HG03066 (cell line): ENCODE measurements around the gene CTSH.
"Not testable (repeated sequence)": the region's sequence is repeated elsewhere in the genome, so short reads cannot be mapped to it uniquely, and the experiment has no call there.

Source experiments
- ATAC-seq: cut with Tn5 transposase; IDR thresholded peaks from one replicate; pipeline ENCODE4 v1.9.1; 2021; ENCODE audit warnings: low read depth; ENCODE audit not compliant: unreplicated experiment

Gene CTSH

DNA sequence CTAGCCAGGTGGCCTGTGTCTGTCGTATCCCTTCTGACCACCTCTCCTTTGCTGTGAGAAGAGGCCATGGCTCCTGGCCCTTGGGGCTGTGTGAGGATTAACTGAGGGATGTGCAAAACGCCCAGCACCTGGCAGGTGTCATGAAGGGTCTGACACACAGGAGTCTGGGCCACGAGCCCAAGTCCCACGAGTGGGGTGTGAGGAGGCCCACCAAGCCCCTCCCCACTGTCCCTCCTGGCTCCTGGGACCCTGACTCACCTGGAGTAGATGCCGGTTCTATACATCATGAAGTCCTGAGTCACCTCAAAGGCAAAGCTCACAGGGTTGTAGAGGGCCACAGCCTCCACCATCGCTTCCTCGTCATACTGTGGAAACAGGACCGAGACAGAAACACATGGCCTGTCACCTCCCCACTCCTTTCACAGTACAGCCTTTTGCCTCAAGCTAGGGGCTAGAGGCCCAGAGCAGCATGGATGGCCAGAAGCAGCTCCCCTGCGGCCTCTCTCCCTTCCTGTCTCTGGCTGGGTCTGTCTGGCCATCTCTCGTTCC, 19.7 kb downstream of the CTSH start:
- ATAC-seq: no peak

DNA sequence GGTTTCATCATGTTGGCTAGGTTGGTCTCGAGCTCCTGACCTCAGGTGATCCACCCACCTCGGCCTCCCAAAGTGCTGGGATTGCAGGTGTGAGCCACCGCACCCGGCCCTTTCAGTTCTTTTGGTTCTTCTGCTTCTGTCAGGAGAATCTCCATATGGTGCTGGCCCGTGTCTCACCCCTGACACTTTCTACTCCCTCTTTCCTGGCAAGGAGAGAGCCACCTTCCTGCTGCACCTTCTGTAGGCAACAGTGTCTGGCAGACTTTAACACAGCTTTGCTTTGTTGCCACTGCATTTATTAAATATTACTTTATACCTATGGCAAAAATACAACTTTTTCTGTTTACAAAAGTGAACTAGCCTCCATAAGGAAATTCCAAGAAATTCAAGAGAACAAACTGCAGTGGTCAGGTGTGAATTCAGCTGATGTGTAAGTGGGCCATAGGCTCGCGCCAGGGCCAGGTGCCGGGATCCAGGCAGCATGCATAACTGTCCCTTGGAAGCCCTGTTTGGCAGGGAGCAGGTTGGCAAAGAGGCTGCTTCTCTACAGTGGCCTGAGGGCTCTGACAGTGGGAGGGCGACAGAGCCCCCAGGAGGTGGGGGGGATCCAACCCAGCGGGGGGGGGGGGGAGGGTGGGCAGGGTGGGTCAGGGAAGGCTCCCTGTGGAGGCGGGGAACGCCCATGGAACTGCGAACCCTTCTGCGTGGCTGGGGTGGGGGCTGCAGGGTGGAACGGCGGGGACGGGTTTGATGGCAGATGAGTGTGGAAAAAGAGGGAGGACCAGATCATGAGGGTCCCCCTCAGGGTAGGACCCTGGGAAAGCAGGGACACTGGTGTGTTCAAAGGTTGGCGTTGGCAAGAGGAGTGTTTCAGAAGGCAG, 21.1 kb downstream of the CTSH start:
- ATAC-seq: no peak

DNA sequence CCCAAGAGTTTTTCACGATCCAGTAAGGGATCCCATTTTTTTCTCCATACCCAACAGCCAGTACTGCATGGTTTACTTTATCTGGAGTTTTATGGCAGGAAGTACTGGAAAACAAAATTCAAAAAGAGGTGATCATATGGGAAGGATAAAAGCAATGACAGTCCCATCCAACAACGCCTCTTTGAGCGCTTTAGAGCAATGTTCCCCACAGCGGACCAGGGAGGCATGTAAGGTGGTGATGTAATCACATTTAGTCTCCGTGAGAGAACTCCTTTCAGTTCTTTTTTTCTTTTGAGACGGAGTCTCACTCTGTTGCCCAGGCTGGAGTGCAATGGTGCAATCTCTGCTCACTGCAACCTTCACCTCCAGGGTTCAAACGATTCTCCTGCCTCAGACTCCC, 21.8 kb downstream of the CTSH start:
- no peak for ATAC-seq

DNA sequence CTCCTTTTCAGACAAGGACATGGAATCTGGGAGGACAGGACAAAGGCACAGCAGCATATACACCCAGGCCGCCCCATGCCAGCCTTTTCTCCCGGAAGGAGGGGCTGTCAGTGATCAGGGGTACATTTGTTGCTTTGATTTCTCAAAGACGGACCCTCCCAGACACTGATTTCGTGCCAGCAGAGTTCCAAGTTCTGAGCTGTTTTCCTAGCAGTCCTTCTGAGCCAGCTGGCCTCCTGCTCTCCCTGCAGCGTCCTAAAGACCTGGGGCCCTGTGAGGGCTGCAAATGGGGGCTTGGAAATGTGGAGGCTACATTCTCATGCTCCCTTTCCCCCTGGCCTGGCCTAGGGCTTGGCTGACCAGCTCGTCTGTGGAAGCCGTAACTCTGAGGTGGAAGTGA, 22.3 kb downstream of the CTSH start:
- ATAC-seq: no peak

DNA sequence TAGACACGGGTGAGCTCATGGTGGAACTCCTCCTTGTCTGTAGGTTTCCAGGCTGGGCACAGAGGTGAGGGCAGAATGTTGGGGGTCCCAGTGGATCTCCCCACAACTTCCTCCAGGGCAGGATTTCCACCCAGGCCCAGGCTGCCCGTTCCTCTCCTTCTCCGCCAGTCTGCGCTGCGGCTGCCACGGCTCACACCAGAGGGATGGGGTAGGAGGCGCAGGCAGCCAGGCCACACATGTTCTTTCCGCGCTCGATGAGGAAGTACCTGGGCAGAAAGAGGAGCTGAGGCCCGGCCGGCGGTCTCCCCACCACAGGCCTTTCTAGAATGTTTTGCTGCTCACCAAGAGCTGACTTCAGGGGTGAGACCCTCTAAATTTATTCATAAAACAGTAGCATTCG, 22.9 kb downstream of the CTSH start:
- ATAC-seq: no peak

DNA sequence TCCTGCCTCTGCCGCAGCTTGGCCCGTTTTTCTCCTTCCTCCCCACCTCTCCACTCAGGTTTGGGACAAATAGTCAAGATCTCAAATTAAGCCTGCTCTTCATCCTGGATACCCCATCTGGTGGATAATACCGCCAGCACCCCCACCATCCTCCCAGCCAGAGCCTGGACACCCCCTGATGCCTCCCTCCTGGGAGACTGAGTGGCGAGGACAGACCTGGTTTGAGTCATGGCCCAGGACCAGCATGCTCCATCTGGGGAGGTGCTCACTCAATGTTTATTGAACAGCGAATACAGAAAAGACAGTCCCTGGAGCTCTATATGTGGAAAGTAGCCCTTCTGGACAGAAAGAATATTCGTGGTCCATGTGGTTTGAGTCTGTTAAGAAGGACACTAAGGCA, 23.3 kb downstream of the CTSH start:
- ATAC-seq: no peak

DNA sequence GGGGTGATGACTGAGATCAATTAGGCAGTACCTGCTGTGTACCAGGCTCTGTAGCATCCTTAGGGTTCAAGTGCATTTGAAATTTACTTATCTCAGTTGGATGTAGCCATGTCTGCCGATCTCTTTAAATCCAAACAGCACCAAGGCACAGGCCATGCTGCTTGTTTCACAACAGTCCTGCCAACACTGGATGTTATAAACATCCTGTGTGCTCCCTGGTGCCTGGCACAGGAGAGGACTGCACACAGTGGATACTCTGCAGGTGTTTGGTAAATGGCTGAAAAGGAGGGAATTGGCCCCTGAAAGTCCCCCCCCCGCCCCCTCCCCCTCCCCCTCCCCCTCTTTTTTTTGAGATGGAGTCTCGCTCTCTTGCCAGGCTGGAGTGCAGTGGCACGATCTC, 27.0 kb downstream of the CTSH start:
- no peak for ATAC-seq

DNA sequence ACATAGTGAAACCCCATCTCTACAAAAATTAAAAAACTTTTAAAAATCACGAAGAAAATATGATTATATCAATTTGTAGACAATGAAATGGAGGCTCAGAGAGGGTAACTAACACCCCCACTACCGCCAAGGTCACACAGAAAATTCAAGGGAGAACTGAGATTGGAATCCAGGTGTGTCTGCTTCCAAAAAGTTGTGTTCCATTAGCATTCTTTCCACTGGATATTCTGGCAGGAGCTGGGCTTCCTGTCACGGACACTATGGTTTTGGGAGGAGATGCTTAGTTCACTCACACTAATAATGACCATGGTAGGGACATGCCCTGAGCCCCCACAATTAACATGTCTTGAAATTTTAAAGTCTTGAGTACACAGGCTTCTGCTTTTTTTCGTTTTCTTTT, 28.8 kb downstream of the CTSH start:
- ATAC-seq: no peak

DNA sequence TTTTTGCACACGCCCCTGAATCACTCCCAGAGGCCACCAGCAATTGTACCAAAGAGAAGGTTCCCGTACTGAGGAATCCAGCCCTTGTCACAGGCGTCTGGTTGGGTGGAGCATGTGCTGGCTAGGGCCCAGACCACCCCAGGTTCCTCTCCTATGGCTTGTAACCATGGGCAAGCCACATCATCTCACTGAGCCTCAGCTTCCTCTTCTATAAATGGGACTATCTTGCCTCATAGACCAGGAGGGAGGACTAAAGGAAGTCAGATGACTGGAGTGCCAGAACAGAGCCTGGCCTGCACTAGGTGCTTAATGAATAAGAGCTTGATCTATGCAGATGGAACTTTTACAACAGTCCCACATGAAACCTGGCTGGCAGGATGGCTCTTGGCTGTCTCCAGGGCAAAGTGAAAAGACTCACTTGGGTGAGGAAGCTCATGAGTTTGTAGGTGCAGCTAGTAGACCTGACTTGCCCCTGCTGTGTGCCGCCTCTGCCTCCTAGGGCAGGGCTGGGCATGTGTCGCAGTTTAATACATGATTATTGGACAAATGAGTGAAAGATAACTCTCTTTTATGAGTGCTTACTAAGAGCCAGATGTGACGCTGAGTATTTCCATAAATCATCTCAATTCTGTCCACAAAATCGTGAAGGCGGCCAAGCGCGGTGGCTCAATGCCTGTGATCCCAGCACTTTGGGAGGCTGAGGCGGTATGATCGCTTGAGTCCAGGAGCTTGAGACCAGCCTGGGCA, 29.3 kb downstream of the CTSH start:
- ATAC-seq: no peak

DNA sequence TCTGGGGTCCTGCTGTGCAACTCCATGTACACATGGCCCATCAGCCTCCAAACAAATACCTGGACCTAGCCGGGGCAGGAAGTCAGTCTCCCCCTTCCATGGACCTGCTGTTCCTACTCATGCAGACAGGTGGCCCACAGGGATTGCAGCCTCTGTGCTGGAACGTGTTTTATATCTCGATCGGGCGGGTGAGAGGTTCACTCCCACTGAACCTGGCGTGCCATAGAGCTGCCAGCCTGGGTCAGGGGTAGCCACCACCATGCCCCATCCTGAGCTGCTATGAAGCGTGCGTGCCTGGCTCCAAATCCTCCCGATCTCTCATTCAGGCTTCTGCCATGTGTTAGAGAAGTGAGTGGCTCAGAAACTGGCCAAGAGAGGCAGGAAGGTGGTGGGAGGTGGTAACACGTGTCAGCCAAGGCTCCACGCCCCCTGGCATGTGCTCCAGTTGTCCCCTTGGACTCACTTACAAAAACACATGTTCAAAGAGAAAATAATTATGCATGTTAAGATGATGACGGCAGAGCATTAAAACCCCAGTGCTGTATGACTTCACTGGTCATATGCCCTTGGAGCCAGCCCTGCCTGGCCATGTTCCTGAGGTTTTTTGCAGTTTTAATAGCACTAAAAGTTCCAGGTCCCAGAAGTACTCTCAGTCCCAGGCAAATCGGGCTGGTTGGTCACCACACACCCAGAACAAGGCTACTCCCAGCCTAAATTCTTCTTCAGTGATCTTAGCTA, 30.6 kb downstream of the CTSH start:
- ATAC-seq: no peak

DNA sequence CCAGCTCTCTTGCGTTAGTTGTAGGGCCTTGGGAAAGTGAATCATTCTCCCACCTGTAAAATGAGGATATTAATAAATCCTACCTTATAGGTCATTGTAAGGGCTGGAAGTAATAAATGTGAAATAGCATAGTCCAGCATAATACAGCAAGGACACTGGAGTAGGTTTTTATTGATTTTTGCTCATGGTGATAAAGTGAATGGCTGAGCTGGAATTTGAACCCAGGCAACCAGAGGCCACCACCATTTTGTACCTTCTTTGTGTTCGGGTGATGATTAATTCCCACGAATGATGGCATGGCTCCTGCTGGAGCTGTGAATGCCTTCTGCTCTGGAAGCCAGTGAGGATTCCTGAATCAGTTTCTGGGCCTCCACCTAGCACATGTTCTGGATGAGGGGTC, 31.8 kb downstream of the CTSH start:
- ATAC-seq: no peak

DNA sequence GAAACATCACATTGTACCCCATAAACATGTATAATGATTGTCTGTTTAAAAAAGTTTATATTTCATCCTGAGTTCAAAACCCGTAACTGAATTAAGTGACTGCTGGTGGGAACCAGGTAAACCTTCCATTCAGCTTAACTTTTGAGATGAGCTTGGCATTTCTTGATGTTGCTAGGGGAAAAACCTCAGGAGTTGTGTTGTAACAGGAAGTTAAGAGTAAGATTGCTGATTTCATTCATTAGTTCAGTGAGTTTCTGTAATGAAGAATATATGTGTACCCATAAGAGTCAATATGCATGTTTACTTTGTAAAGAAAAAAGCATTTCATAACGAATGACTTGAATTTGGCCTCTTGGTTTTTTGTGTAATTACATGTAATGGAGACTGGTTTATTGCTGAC, 32.5 kb downstream of the CTSH start:
- no peak for ATAC-seq

DNA sequence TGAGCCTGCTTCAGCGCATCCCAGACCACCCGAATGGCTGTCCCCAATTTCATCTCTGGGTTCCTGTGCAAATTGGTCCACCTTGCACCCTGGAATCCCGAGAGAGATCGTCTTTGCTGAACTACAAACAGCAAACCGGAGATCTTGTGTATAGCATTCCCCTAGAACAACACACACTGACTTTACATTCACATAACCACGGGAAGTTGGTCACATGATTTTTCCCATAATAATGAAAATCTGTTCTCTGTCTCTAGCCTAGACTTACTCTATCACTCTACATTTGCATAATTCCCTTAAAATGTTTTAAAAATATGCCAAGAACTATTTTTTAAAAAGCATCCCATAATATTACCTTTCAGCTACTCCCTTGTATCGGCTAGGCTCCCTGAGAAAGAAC, 34.6 kb downstream of the CTSH start:
- no peak for ATAC-seq

DNA sequence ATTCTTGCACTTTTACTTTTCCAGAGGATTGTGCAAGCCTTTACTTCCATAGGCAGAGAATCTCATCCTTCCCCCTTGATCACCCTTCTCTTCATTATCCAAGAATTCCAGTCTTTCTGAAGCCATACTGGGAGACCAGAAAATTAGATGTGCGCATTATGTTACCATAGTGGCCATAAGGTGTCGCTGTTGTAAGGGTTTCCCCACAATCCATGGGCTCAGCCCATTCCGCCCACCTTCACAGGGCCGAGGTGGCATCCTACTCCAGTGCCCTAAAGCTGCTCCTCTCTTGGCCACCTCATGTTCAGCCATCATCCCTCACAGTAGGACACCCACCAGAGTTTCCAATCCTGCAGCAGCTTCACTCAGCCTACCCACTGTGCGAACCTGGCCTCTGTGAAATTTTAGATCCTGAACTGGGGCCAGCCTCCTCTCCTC, 35.0 kb downstream of the CTSH start:
- no peak for ATAC-seq

DNA sequence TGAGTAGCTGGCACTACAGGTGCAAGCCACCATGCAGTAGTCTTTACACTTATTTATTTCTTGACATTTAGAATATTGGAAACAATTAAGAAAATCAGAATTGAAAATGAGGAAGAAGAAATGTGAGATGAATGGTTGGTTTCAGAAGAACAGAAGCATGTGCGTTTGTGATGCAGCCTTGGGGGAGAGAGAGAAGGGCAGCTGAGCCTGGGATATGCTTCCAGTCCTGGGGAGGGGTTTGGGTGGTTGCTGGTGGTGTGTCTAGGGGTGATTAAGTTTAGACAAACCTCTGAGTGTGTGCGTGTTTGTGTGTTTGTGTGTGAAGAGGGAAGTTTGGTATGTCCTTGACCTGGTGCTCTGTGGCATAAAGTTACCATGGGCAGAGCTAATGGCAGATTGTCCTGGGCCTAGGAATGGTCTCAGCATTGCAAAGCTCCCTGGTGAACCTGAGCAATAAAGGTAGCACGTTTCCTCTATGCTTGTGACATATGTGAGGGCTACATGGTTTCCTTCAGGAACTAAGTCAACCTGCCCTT, 35.6 kb downstream of the CTSH start:
- no peak for ATAC-seq

DNA sequence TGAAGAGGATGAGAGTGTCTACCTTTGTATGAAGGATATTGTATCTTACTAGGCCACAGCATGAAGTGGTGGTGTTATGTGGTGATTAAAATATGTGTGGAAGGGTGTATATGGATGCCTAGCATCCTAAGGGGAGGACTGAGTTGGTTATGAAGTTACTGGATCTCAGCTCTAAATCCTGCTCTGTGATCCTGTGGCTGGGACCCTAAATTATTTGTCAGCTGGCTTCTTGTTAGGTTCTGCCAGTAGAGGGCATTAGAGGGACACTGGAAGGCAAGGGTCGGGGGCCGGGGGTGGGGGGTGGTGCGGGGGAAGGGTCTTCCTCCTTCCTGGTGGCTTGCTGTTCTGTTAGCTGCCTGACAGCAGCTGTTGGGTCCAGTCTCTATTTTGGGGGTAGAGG, 37.3 kb downstream of the CTSH start:
- no peak for ATAC-seq

DNA sequence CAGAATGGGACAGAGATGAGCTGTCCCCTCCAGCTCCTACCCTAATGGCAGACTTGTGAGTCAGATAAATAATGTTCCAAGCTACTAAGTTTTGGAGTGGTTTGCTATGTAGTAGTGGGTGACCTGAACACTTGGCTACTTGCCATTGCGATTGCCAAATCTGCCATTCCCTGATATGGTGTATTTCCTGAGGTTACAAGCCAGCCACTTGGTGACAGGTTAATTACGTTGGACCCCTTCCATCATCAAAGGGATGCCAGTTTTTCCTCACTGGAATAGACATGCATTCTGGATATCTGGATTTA, 38.6 kb downstream of the CTSH start:
- no peak for ATAC-seq

DNA sequence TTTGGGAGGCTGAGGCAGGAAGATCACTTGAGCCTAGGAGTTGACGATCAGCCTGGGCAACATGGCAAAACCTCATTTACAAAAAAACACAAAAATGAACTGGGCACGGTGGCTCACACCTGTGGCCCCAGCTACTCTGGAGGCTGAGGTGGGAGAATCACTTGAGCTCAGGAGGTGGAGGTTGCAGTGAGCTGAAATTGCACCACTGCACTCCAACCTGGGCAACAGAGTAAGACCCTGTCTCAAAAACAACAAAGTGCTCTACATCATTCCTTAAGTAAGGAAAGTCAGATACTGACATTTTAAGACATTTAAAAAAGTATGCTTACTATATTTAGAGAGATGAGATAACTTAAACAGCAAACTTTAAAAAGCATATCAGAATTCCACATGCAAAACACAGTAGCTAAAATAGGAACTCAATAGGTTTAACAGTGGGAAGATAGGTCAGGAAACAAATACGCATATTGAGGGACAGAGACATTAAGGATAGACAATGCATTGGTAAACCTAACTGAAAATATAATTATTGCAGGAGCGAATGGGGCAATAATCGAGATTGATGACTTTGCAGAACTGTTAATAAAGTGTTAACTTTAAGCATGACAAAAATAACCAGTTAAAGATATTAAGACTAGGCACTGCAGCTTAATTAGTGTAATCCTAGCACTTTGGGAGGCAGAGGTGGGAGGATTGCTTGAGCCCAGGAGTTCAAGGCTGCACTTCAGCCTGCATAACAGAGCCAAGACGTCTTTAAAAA, 40.1 kb downstream of the CTSH start:
- ATAC-seq: no peak

DNA sequence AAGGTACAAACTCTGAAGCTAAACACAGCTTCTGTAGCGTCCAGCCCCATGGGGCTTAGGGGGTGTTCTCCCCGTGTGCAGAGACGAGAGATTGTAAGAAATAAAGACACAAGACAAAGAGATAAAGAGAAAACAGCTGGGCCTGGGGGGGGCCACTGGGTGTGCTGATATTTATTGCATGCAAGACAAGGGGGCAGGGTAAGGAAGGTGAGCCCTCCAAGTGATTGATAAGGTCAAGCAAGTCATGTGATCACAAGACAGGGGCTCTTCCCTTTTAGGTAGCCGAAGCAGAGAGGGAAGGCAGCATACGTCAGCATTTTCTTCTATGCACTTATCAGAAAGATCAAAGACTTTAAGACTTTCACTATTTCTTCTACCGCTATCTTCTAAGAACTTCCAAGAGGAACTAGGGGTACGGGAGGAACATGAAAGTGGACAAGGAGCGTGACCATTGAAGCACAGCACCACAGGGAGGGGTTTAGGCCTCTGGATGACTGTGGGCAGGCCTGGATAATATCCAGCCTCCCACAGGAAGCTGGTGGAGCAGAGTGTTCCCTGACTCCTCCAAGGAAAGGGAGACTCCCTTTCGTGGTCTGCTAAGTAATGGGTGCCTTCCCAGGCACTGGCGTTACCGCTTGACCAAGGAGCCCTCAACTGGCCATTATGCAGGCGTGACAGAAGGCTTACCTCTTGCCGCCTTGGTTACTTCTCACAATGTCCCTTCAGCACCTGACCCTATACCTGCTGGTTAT, 42.4 kb downstream of the CTSH start:
- not testable (repeated sequence) for ATAC-seq
